ENCODE data around the gene ACAP1. TPM values are rescaled to one million over a fixed set of nuclear protein-coding genes. Genes with fewer than 3 reads are reported as not detected.

The ACAP1 gene
- total RNA-seq, 4 donors from 2014 or later: 0.70 to 12.4 (median 4.5) TPM

- WGBS: 90% methylated on average over 7 of the region's 16 CpGs
- DNase-seq (ENCODE audit: low spot score in 2 of 2): no peak
- TF ChIP-seq POLR2AphosphoS5 (IDR thresholded peaks at IDR 0.05) (no peak), EP300 (IDR thresholded peaks at IDR 0.05) (no peak), CTCF (IDR thresholded peaks at IDR 0.05) (no peak), POLR2A (IDR thresholded peaks at IDR 0.05) (no peak)
- Histone ChIP-seq H3K9me3 (no peaks in the 10 kb centered on the region), H3K4me3 (no peak overlapping the region), H3K27me3 (no peaks in the 10 kb centered on the region), H3K36me3 (peaks cover 59% of the 10 kb centered on the region), H3K27ac (no peak overlapping the region), H3K4me1 (peaks cover 36% of the 10 kb centered on the region)
These were observed 19.0 kb upstream of the ACAP1 start for GRCh38 chr17:7317161-7317803.

- 91% methylated on average over 10 of the region's 13 CpGs for WGBS
- Histone ChIP-seq H3K27ac (no peak overlapping the region), H3K4me3 (no peak overlapping the region), H3K36me3 (peaks cover 59% of the 10 kb centered on the region), H3K4me1 (peaks cover 29% of the 10 kb centered on the region), H3K9me3 (no peaks in the 10 kb centered on the region), H3K27me3 (no peaks in the 10 kb centered on the region)
- TF ChIP-seq EP300 (IDR thresholded peaks at IDR 0.05): no peak
- no peak for TF ChIP-seq POLR2A (IDR thresholded peaks at IDR 0.05)
- no peak for TF ChIP-seq POLR2AphosphoS5 (IDR thresholded peaks at IDR 0.05)
- no peak for TF ChIP-seq CTCF (IDR thresholded peaks at IDR 0.05)
- DNase-seq (ENCODE audit: low spot score in 2 of 2): no peak
These were observed 18.0 kb upstream of the ACAP1 start for GRCh38 chr17:7318121-7318860.

GRCh38 chr17:7321466-7321865, 14.9 kb upstream of the ACAP1 start:
- 90% methylated on average over 14 of the region's 15 CpGs for WGBS
- Histone ChIP-seq H3K27me3 (no peaks in the 10 kb centered on the region), H3K36me3 (peaks cover 74% of the 10 kb centered on the region), H3K4me3 (no peak overlapping the region), H3K4me1 (peaks cover 2% of the 10 kb centered on the region), H3K9me3 (no peaks in the 10 kb centered on the region), H3K27ac (no peak overlapping the region)
- TF ChIP-seq CTCF (IDR thresholded peaks at IDR 0.05) (no peak), EP300 (IDR thresholded peaks at IDR 0.05) (no peak), POLR2AphosphoS5 (IDR thresholded peaks at IDR 0.05) (no peak), POLR2A (IDR thresholded peaks at IDR 0.05) (no peak)
- no peak for DNase-seq (ENCODE audit: low spot score in 2 of 2)

- Histone ChIP-seq H3K9me3 (no peaks in the 10 kb centered on the region), H3K27me3 (no peaks in the 10 kb centered on the region), H3K27ac (no peak overlapping the region), H3K4me3 (no peak overlapping the region), H3K4me1 (peaks cover 3% of the 10 kb centered on the region), H3K36me3 (peaks cover 69% of the 10 kb centered on the region)
- TF ChIP-seq CTCF (IDR thresholded peaks at IDR 0.05): no peak
- TF ChIP-seq EP300 (IDR thresholded peaks at IDR 0.05): no peak
- TF ChIP-seq POLR2A (IDR thresholded peaks at IDR 0.05): no peak
- no peak for TF ChIP-seq POLR2AphosphoS5 (IDR thresholded peaks at IDR 0.05)
- no peak for DNase-seq (ENCODE audit: low spot score in 2 of 2)
- no CpG with 5 or more reads among the region's 22 CpGs for WGBS
These were observed 13.7 kb upstream of the ACAP1 start for GRCh38 chr17:7322520-7323194.
